ENCODE measurements around the gene SEC24D.

DNA sequence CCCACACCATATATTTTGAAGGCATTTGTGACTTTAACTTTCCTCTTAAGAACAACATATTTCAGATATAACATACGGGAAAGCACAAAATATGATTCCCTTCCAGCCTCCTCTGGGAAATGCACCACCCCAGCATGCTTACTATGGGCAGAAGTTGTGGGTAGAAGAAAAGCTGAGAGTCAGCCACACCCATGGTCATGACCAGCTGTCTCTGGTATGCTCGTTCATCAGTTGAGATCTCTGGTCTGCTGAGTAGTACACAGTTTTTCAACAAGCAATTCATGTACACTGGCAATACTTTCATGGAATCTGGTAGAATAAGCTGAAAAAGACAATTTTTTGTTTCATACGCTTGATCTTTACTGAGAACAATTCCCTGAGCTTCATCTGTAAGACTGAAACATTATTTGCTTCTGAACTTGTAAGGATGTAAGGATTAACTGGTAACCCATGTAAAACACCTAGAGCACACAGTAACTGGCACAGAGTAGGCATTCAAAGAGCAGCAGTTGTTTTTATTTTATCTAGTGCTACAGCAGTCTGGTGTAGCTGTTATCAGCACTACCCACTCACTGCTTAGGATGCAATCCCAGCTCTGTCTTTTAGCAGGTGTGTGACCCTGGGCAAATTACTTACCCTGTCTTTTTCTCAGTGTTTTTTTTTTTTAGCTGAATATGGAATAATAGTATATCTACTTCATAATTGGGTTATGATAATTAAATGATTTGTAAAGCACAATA lies 103.2 kb downstream of the SEC24D start:
- TF ChIP-seq CTCF (IDR thresholded peaks at IDR 0.05; ENCODE audit: low read length) (no peak), EZH2 (IDR thresholded peaks at IDR 0.05; ENCODE audit: borderline replicate concordance, low read length) (no peak)
